ENCODE measurements around the gene KCNK16. TPM values are rescaled to one million over a fixed set of nuclear protein-coding genes. Genes with fewer than 3 reads are reported as not detected.

The KCNK16 gene
- total and polyA plus RNA-seq, 2 of the 8 experiments (the other 6 are each of a cell fraction or from before 2014, with no cell fraction given), result not detected

DNA sequence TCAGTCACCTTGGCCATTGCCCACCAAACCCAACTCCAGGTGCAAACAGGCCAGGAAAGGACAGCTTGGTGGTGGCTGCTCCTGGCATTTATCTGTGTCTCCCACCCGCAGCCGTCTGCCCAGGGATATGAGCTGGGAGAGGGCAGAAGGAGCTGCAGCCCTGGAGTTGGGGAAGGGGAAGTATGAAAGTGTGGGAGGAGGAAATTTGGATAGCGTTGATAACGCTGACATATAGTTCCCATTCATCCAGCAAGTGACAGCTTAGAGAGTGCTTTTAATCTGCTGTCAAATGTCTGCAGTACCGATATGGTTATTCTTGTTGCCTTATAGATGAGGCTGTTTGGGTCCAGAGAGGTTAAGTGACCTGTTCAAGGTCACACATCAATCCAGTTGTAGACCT, 741 bp downstream of the KCNK16 start:
- Histone ChIP-seq H2AFZ (ENCODE audit: low read length) (no peak overlapping the region), H3K9me3 (ENCODE audit: insufficient read depth in 2 of 2, low read depth in 1 of 2, low read length in 1 of 2) (no peaks in the 10 kb centered on the region), H3K4me2 (ENCODE audit: insufficient read depth in 1 of 2, low read depth in 2 of 2, low read length in 2 of 2) (no peak overlapping the region), H3K27ac (ENCODE audit: low read depth, low read length) (no peak overlapping the region), H4K91ac (replicated peaks; ENCODE audit: insufficient read length, low read length) (no peak overlapping the region), H3K9ac (replicated peaks in 1 of 4; ENCODE audit: extremely low read depth in 1 of 4, low read depth in 3 of 4, low read length in 3 of 4) (no peak overlapping the region), H3K18ac (ENCODE audit: extremely low read depth, low read length) (no peak overlapping the region), H3K4me1 (replicated peaks in 1 of 4; ENCODE audit: control insufficient read depth in 3 of 4, insufficient read depth in 4 of 4, low read length in 3 of 4) (no peaks in the 10 kb centered on the region), H2BK15ac (ENCODE audit: low read length) (no peak overlapping the region), H2BK5ac (ENCODE audit: low read depth, low read length) (no peak overlapping the region), H3K27me3 (replicated peaks in 1 of 4; ENCODE audit: control insufficient read depth in 3 of 4, extremely low read depth in 1 of 4, insufficient read depth in 3 of 4, low read length in 3 of 4) (peaks cover 0 to 2% (median under 1%) of the 10 kb centered on the region in 4 experiments; a peak in 1 of 7 replicates), H3K23ac (ENCODE audit: insufficient read length) (no peak overlapping the region), H3K79me1 (ENCODE audit: low read depth, low read length) (no peaks in the 10 kb centered on the region; the same call in 1 of the 2 replicates), H3K56ac (replicated peaks; ENCODE audit: insufficient read length, low read depth, low read length) (no peak overlapping the region), H2BK20ac (ENCODE audit: low read length) (no peak overlapping the region), H3K79me2 (ENCODE audit: control insufficient read depth in 1 of 2, insufficient read depth in 2 of 2, low read length in 2 of 2) (no peaks in the 10 kb centered on the region), H3K14ac (ENCODE audit: insufficient read length) (no peak overlapping the region), H4K20me1 (replicated peaks in 1 of 2; ENCODE audit: control insufficient read depth in 1 of 2, insufficient read depth in 2 of 2, low read length in 2 of 2) (no peaks in the 10 kb centered on the region), H3K4me3 (ENCODE audit: extremely low read depth in 1 of 4, insufficient read depth in 2 of 4, low read depth in 3 of 4, low read length in 4 of 4) (no peak overlapping the region), H2BK120ac (replicated peaks; ENCODE audit: low read depth, low read length) (no peak overlapping the region), H4K5ac (ENCODE audit: insufficient read length, low read depth, low read length) (no peak overlapping the region), H3K23me2 (ENCODE audit: low read depth, low read length) (no peaks in the 10 kb centered on the region; the same call in 1 of the 2 replicates), H4K8ac (ENCODE audit: extremely low read depth, insufficient read depth, low read length) (no peak overlapping the region), H2BK12ac (ENCODE audit: low read depth, low read length) (no peak overlapping the region), H2AK5ac (ENCODE audit: low read depth, low read length) (no peak overlapping the region), H3K4ac (replicated peaks; ENCODE audit: insufficient read length, low read depth, low read length) (no peak overlapping the region), H3K36me3 (ENCODE audit: control insufficient read depth in 2 of 4, insufficient read depth in 4 of 4, low read length in 3 of 4) (no peaks in the 10 kb centered on the region)
- CTCF ChIA-PET (ENCODE audit: partially characterized antibody), result interaction anchor here (1.1 to 3.3 kb wide), 6 partner anchors 11 to 304 kb away, joined by 3 to 25 read pairs (median 4); no protein-coding TSS in a partner anchor
- WGBS, 2 experiments (ENCODE audit: extremely low coverage in 1 of 2, insufficient coverage in 1 of 2, insufficient read length in 1 of 2, insufficient replicate concordance in 2 of 2, low coverage in 1 of 2, low lambda C conversion rate in 2 of 2, missing lambda C conversion rate in 1 of 2), result 96% methylated on average over 4 of the region's 5 CpGs; no CpG with 5 or more reads in 1 of the 2 experiments
- DNase-seq (ENCODE audit: low read depth in 1 of 2, low spot score in 2 of 2) (no peak), FAIRE-seq (no peak)
- POLR2A ChIA-PET (ENCODE audit: partially characterized antibody), result no interaction called here
- no peak for TF ChIP-seq SP1 (IDR thresholded peaks at IDR 0.05; ENCODE audit: low read depth, low read length)
- TF ChIP-seq SP4 (IDR thresholded peaks at IDR 0.05; ENCODE audit: low read length), result no peak
- no peak for TF ChIP-seq RAD21 (IDR thresholded peaks at IDR 0.05 in 1 of 2, conservative IDR thresholded peaks at IDR 0.05 in 1 of 2; ENCODE audit: low read depth in 2 of 2, low read length in 2 of 2)
- no peak for TF ChIP-seq ATF2 (IDR thresholded peaks at IDR 0.05; ENCODE audit: low read length)
- TF ChIP-seq CHD1 (IDR thresholded peaks at IDR 0.05; ENCODE audit: low read depth, low read length), result no peak
- TF ChIP-seq TAF7 (optimal IDR thresholded peaks at IDR 0.05; ENCODE audit: borderline replicate concordance, low read depth, low read length), result no peak
- TF ChIP-seq CTCF (IDR thresholded peaks at IDR 0.05; ENCODE audit: control extremely low read depth in 1 of 3, insufficient read depth in 1 of 3, low read depth in 1 of 3, low read length in 3 of 3), result no peak
- TF ChIP-seq CBX5 (IDR thresholded peaks at IDR 0.05; ENCODE audit: low read depth, low read length), result no peak
- TF ChIP-seq RXRA (IDR thresholded peaks at IDR 0.05; ENCODE audit: insufficient read depth, low read depth, low read length), result no peak
- no peak for TF ChIP-seq TBP (IDR thresholded peaks at IDR 0.05; ENCODE audit: low read depth, low read length)
